DMS 273 (cell line): ENCODE data around the gene RAB3A.
A peak's percentile ranks its signal among the peaks of the same experiment; 100 is the strongest.
"Not testable (repeated sequence)": the region's sequence is repeated elsewhere in the genome, so short reads cannot be mapped to it uniquely, and the experiment has no call there.

ENCODE experiments used
- DNase-seq: peaks from one replicate; lab custom pipeline; 2025; ENCODE audit not compliant: unreplicated experiment; lab: John Stamatoyannopoulos, UW

Gene RAB3A

DNA sequence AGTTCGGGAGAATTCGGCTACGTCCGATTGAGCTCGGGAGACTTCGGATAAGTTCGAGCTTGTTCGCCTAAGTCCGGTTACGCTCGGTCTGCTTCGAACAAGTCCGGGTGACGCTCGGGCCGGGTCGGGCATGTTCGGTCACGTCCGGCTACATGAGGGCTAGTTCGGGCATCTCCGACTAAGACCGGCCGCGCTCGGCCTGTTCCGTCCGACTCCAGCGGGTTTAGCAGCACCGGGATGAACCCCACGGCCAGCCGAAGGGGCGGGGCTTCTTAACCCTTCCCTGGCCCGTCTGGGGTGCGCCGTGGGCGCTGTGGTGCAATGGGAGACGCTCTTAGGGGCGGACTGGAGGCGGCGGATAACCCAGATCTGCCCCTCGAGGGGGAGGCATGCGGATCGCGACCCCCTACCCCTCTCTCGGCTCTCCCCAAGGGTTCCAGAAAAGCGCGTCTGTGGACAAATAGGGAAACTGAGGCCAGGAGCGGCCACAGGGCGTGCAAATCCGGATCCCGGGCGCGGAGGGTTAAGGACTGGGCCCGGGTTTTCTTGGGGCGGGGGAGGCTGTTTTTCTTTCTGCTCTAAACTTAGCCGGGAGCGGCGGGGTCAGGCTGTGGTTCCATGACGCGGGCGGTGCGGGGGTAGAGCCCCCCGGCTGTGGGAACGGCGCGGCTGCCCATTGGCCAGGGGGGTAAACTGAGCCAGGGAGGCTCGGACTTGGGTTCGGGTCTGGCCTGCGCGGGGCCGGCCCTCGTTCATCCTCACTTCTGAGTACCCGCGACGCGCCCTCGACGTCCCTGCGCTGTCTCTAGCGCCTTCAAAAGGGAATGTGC is 20.9 kb upstream of the RAB3A start:
- DNase-seq, result peak; percentile 99

DNA sequence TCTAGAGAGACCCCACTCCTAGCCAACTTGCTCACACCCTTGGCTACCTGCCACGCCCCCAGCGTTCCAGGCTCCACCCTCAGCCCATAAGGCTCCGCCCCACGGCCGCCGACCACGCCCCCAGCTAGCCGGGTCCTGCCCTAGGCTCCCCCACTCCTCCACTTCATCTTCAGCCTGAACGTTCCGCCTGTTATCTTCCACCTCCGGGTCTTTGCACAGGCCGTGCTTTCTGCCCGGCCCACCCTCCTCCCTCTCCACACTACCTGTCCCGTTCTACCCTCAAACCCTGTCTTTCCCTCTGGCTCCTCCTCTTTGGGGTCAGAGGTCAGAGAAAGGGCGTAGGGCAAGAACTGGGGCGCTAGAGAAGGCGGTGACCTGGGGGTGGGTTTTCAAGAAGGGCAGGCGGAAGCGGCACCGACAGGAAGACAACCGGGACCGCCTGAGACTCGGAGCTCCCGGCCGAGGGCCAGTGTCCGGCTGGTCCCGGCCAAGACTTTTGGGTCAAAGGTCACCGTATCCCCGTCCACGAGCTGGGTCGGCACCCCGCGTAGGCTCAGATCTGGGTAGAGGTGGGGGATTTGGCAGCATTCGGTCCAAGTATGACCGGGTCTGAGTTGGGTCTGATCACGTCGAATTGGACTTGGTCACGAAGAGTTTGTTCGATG is 20.1 kb upstream of the RAB3A start:
- peak; percentile 72 for DNase-seq

DNA sequence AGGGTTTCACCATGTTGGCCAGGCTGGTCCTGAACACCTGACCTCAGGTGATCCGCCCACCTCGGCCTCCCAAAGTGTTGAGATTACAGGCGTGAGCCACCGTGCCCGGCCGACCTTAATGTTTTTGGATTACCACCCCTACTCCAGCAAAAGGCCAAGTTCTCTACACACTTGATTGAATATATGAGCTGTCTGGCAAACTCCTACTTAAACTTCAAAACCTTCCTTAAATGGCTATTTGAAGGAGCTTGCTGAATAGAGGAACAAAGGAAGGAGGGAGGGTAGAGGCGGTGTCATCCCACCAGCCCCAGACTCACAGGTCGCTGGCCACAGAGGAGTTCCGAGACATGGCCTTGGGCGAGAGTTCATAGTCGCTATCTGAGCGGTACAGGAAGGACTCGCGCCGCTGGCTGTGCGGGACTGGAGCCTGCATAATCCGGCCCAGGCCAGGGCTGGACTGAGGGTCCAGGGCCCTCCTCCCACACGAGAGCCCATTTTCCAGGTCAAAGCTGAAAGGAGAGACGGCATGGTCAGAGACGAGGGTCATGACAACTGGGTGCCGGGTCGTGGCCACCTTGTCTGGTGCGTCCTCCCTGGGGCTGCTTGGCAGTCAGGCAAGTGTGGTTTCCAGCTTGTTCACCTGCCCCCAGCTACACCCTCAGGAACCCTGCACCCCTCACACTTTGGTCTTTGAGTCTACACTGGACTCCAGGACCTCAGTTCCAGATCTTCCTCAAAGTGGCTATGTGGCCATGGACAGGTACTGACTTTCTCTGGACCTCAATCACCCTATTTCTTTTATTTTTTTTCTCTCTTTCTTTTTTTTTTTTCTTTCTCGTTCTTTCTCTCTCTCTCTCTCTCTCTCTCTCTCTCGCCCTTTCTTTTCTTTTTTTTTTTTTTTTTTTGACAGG is 18.2 kb upstream of the RAB3A start:
- DNase-seq, result no peak

DNA sequence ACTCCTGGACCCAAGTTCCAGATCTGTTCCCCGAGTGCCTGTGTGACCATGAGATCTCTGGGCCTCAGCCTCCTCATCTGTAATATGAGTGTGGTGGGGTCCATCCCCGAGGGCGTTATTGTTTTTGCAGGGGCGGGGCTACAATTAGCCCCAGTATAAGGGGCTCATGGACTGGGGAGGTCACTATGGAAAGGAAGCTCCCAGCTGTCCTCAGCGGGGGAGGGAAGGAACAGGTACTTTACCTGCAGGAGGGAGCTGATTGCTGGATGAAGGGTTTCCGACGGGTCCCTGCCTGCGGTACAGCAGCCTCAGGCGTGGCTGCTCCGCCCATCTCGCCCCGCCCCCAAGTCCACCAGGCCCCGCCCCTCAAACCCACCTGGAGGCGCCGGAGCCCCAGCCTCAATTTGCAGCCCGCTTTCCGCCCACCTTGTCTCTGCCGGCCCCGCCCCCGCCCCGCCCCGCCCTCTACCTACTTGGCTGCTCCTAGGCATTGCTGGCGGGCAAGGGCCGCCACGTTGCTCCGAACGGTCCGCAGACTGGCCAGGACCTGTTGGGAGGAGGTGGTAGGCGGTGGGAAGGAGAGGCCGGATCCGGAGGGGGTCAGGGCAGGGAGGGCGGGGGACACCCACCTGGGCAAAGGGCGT is 16.9 kb upstream of the RAB3A start:
- DNase-seq, result no peak

- DNase-seq, result no peak
Observed at GRCh38 chr19:18219911-18220631, 16.2 kb upstream of the RAB3A start.

DNA sequence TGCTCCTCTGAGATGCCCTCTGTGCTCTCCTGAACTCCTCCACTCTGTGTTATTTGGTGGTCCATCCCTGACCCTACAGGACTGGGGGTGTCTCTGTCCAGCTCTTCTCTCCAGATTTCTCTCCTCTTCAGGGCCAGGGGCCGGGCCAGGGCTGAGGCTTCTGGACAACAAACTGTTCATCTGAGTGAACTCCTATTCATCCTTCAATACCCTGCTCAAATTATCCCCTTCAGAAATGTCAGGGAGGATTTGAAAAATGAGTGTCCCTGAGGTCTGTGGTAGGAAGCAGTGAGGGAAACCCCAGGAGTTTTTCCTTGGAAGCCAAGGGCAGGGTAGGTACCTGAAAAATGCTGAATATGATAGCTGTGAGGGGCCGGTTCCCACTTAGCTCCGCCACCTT is 14.8 kb upstream of the RAB3A start:
- no peak for DNase-seq

DNA sequence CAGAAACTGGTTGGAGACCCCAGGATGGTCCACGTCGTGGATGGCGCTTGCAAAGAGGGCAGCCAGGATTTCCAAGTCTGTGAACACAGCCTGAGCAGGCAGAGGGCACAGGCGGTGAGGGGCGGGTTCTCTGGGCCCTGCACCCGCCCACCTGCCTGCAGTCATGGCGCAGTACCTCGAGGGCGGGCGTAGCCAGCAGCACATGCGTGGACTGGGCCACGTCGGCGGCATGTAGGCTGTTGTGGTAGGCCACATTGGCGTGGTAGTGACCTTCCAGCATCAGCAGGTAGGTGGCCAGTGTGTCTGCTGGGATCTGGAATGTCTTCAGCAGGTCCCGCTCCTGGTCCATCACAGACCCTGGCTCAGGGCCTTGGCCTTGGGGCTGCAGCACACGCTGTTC is 14.3 kb upstream of the RAB3A start:
- DNase-seq, result no peak

DNA sequence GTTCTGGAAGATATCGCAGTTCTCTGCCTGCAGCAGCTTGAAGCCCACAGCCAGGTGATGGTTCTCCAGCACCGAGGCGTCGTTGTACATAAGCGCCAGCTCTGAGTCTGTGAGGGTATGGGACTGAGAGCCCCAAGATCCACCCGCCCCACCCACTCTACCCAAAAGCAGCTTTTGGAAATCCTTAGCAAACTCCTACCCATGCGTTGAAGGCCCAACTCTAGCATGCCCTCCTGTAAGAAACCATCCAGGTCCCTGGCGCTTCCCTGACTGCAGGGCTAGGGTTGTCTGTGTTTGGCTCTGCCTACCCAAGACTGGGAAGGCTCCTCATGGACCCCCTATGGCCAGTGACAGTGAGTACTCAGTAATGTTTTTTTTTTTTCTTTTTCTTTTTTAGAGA is 12.9 kb upstream of the RAB3A start:
- no peak for DNase-seq

- DNase-seq, result no peak
Observed at GRCh38 chr19:18214779-18215433, 11.1 kb upstream of the RAB3A start.

- no peak for DNase-seq
Observed at GRCh38 chr19:18211683-18212082, 7.8 kb upstream of the RAB3A start.

DNA sequence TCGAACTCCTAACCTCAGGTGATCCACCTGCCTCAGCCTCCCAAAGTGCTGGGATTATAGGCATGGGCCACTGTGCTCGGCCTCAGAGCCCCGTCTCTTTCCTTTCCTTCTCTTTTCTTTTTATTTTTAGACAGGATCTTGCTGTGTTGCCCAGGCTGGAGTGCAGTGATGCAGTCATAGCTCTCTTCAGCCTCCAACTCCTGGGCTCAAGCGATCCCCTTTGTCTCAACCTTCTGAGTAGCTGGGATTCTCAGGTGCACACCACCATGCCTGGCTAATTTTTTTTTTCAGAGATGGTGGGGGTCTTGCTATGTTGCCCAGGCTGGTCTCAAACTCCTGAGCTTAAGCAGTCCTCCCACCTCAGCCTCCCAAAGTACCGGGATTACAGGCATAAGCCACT is 6.1 kb upstream of the RAB3A start:
- not testable (repeated sequence) for DNase-seq

DNA sequence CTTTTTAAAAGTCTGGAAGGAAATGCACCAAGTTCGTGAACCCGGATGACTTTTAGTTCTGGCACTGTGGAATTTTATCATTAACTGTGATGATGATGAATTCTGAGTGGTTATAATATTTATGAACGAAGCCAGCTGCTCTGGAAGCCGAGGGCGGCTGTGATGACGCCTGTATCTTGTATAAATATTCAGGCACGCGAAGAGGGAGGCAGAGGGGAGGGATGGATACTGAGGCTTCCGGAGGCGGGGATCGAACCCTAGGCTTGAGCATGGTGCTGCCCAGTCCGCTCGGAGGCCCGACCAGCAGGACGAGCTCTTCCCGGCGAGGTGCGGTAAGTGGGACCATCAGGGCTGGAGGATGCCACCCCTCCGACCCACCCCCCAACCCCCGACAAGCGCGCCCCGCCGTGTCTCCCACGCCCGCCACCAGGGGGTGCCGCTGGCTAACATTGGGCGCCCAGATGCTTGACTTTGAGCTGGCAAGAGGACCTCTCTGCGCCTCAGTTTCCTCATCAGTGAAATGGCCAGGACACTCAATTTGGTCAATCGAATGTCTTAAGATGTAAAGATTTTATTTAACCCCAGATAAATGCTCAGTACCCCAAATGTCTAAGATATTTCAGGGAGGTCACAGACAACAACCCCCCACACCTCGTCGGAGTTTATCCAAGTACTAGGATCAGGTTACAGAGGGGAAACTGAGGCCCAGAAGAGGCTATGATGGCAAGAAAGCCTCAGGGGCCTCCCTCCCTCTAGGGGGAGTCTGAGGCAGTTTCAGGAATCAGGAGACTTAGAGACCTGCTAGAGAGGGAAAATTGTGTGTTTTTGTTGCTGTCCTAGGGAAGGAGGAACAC is 4.5 kb upstream of the RAB3A start:
- DNase-seq, result peak; percentile 78

DNA sequence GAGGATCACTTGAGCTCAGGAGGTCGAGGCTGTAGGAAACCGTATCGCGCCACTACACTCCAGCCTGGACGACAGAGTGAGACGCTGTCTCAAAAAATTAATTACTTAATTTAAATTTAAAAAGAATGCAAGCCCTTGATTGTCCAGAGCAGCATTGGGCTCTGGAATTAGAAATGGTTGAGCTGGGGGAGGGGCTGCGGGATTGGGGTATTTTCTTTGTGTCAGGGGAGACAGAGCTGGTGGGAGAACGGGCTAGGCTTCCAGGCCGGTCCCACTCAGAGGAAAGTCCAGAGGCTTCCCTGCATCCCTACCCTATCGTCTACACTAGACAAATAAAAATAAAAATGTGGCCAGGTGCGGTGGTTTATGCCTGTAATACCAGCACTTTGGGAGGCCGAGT is 2.2 kb upstream of the RAB3A start:
- DNase-seq, result no peak

DNA sequence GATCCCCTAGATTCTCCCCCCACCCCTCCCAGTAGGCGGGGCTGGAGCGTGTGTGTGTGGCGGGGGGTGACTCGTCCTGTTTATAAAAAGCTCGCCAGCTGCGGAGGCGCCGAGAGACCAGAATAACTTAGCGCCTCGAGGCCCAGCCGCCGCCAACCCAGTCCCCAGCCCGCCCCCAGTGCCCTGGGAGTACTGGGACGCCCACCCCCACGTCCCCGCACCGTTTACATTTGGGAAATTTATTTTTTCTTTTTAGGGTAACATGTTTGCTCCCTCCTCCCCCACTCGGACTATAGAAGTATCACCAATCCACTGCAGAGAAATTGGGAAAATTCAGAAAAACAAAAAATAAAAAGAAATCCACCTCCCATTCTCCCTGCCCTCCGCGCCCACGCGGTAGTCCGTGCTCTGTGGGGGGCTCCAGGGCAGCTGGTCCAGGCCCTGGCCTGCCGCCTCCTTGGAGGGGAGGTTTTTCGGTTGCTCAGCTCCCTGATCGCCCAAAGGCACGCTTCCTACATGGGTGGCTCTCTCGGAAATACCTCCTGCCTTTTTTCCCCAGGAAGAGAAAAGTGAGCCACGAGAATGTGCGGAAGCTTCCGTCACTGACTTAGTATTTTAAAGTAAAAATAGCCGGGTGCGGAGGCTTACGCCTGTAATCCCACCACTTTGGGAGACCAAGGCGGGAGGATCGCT is 1.5 kb upstream of the RAB3A start:
- peak; percentile 95 for DNase-seq

DNA sequence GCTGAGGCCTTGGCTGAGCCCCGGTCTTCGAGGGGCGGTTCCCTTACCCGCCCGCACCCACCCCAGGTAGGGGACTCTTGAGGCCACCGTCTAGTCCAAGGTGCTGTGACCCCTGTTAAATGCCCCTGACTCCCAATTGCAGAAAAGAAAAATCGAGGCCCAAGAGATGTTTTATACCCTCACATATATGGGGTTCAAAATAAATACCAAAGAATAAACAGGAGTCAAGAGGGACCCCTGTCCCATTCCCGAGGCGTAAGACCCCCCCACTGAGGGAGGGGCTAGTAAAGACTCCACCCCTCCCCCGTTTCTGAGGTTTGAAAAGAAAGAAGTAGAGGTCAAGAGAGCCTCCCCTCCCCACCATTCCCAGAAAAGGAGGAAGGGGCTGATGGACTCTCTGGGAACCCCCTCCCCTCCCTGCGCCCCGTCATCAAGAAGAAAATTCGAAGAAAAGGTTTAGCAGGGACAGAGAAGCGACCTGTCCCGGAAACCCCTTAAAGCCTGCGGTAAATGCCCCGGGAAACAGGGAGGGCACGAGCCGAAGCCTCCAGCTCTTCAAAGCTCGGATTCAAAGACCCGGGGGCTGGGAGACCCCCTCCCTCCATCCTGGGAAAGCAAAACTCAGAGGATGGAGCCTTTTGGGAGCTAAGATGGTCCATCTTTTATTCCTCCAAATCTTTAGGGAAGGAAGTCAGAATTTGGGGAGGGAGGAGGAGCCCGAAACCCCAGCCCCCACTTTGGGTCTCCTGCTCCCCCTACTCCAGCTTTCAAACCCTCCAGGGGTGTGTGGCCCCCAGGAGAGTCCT is 755 bp upstream of the RAB3A start:
- peak; percentile 93 for DNase-seq

- peak; percentile 67 for DNase-seq
Observed at GRCh38 chr19:18203408-18203862, 407 bp downstream of the RAB3A start.

DNA sequence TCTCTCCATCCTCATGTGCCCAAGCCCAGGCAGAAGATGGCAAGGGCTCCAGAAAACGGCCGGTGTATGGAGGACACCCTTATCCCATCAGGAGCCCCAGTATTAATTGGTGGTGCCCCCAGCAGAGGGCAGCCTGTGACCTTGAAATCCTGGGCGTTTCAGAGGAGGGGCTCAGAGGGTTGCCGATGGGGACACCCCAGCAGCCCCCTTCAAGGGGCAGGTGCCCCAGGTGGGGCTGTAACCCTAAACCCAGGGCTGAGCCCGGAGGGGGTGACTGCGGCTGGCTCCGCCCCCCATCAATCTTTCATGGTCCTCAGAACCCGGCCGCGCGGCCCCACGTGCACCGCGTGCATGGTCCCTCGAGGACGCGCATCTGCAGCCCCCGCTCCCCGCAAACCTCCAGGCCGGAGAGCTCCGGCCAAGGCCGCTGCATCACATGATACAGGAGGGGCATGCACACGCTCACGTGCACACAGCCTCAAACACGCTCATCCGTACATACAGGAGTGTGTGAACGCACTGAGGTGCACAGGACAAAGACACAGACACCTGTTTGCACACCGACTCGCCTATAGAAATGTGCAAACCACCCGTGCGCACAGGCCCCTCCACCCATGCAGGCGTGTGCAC is 949 bp downstream of the RAB3A start:
- DNase-seq, result peak; percentile 77
